HG02571 (cell line): Measurements from ENCODE around the gene CASP9.
"Not testable (repeated sequence)": the region's sequence is repeated elsewhere in the genome, so short reads cannot be mapped to it uniquely, and the experiment has no call there.

Source experiments
- ATAC-seq: cut with Tn5 transposase; IDR thresholded peaks from one replicate; pipeline ENCODE4 v1.9.1; 2021; ENCODE audit warnings: mild to moderate bottlenecking, moderate library complexity; ENCODE audit not compliant: unreplicated experiment

The CASP9 gene

DNA sequence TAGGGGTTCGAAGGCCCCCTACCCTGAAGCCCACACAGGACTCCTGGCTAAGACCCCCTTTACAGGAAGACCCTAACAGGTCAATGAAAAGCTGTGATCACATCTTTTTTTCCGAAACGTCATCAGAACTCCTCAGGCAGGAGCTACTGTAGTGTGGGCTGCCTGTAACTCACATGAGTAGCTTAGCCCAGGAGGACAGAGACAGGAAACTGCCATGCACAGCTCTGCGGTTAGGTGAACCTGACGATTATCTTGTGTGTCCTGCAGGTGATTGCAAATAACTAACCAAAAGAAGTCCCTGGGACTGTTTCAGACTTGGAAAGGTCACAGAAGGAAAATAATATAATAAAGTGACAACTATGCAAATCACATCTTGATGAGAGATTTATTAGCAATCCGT lies 52.3 kb downstream of the CASP9 start:
- not testable (repeated sequence) for ATAC-seq

DNA sequence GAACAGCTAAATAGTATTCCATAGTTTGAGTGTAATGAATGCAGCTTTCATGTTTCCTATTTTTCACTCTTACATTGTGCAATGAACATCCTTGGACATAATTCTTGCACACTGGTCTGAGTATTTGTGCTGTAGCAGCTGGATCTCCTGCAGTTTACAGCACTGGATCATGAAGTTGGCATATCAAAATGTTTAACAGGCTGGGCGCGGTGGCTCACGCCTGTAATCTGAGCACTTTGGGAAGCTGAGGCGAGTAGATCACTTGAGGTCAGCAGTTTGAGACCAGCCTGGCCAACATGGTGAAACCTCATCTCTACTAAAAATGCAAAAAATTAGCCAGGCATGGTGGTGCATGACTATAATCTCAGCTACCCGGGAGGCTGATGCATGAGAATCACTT lies 52.9 kb downstream of the CASP9 start:
- ATAC-seq: not testable (repeated sequence)

DNA sequence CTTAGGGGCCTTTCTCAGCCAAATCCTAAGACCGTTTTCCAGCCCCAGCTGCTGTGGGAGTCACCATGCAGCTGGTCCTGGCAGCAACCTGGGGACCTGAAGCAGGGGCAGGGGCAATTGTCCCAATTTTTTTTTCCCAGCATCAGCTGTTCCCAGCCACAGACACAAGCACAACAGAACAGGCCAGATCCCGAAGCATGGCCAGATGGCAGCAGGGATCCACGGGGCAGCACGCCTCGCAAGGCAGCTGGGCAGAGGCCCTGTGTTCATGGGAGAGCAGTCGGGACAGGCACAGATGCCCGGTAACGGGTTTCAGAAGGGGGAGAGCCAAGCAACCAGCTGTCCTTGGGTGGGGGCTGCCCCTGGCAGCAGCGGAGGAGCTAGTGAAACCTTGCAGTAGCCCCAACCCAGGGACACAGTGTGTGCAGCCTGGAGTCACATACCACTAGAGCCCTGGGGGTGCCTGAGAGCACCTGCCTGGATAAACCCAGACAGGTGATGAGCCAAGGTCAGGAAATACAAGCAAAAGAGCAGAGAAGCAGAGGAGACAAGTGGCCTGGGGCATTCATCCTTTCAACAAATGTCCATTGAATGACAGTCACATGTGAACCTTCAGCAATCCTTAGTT lies 54.1 kb downstream of the CASP9 start:
- not testable (repeated sequence) for ATAC-seq

DNA sequence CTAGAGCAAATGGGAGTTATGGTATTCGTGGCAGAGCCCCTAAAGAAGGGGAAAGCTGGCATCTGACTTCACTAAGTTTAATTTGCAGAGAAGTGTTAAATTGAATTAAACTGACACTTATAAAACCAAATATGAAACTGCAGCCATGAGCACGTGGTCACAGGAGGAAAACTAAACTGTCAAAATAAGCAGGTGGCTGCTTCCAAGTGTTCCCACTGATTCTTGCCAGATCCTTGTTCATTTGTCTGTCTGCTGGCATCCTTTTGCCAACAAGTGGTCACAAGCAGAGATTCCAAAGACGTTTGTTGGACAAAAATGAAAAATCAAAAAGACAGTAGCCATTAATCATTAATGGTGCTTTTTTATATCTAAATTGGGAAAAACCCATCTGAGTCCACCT lies 54.7 kb downstream of the CASP9 start:
- ATAC-seq: no peak

DNA sequence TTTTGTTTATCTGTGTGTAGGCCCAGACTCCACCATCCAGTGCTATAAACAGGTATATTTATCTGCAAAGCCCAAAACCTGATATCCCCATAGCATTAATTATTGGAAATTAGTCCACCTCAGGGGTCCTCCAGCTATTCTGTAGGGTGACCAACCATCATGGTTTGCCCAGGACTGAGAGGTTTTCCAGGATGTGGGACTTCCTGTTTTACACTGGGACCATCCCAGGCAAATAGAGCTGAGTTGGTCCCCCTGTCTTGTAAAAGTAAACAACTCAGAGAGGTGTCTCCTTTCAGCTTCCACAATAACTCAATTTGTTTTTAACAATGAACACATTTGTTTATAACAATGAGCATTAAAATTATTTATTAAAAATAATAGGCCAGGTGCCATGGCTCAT lies 55.9 kb downstream of the CASP9 start:
- no peak for ATAC-seq

DNA sequence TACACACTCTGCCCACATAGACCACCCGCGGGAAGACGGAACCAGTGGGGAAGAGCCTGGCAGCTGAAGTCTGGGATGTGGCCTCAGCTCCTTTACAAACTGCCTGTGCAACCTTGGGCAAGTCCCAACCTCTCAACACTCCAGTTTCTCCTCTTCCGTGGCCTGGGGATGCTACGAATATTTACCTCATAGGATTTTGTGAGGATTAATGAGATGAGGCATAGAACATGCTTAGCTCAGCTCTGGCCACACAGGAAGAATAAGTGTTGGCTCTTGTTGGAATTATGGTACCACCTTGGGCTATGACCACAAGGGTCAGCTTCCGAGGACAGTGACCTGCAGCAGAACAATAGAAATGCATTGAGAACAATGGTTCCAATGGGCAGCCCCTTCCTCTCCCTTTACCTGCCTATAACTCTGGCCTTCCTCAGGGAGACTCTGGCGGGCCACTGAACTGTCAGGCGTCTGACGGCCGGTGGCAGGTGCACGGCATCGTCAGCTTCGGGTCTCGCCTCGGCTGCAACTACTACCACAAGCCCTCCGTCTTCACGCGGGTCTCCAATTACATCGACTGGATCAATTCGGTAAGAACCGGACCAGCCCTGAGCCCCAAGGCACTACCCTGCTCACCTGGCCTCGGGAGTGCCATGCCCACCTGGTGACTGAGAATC lies 56.9 kb downstream of the CASP9 start:
- not testable (repeated sequence) for ATAC-seq

DNA sequence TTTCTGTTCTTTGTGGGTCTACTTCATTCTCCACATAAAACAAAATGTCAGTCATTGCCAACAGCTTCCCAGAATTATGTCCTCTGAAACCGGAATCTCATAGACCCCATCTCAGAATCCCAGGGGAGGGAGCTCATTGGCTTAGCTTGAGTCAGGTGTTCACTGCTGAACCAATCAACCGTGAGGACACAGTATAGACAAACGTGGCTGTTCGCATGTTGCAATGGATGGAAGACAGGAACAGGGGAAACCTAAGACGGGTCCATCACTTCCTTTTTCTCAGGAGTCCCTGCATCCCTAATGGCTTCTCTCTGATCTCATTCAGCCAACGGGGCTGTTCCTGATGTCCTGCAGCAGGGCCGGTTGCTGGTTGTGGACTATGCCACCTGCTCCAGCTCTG lies 58.3 kb downstream of the CASP9 start:
- ATAC-seq: no peak

DNA sequence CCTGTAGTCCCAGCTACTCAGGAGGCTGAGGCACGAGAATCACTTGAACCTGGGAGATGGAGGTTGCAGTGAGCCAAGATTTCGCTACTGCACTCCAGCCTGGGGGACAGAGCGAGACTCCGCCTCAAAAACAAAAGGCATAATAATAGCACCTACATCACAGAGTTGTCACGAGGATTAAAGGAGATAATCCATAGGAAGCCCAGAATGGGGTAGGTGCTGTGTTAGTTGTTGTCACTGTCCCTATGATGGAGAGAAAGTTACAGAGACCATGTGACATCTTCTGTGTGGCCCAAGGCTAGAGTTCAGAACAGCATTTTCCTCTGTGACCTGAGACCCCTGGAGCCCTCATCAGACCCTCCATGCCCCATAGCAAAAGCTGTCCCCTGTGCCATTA lies 60.1 kb downstream of the CASP9 start:
- not testable (repeated sequence) for ATAC-seq

DNA sequence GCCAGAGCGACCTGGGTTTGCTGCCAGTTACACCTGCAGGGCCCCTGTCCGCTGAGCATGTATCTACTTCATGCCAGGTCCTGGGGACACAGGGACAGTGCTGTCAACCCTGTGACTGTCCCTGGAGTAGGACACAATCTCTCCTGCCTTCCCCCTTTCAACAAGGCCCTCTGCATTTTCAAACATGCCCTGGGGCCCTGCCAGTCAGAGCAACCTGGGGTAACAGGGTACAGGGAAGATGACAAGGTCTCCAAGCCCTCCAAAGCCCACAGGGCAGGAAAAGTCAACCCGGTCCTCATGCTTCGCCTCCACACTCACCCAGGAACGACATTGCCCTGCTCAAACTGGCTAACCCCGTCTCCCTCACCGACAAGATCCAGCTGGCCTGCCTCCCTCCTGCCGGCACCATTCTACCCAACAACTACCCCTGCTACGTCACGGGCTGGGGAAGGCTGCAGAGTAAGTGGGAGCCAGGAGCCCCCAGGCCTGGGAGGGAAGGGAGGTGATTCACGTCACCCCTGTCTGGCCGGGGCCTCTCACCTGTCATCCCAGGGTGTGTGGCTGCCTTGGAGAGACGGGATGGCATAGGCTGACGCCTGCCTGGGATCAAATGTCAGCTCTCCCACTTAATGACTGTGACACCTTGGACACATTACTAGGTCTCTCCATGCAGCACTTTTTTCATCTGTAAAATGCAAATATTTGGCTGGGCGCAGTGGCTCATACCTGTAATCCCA lies 60.8 kb downstream of the CASP9 start:
- ATAC-seq: not testable (repeated sequence)

DNA sequence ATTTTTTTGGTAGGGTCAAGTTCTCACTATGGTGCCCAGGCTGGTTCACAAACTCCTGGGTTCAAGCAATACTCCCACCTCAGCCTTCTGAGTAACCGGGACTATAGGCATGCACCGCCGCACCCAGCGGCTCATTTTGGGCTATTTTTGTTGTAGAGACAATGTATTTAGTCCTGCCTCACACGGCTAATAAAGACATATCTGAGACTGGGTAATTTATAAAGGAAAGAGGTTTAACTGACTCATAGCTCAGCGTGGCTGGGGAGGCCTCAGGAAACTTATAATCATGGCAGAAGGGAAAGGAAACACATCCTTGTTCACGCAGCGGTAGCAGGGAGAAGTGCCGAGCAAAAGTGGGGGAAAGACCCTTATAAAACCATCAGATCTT lies 63.3 kb downstream of the CASP9 start:
- no peak for ATAC-seq

DNA sequence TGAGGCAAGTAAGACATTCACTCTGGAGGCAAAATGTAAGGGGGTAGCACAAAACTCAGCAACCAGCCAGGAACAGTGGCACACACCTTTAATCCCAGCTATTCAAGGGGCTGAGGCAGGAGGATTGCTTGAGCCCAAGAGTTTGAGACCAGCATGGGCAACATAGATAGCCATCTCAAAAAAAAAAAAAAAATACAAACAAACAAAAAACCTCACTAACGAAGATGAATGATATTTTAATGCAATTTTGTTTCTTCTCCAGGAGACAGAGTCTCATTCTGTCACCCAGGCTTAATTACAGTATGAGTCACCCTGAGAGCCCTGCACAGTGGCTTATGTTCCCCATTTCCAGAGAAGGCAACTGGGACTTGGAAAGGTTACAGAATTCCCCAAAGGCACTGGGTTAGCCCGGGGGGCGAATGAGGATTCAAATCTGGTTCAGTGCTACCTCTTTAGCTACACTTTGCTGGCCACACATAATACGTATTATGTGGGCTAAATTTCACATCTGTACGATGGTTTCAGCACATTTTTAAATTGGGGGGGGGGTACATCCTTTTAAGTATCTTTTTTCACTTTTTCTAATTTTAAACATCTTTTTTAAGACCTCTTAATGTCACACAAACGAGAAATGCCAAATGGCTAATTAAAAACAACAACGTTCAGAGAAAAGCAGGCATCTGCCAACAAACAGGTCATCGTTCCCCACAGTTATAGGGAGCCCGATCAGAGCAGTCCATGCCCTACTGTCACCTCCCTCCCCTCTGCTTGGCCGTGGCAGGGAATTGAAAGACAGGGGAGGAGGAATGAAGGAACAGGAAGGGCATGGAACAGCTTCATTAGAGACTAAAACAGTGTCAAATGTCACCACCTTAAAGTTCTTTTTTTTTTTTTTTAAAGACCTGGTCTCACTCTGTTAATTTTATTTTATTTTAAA lies 64.0 kb downstream of the CASP9 start:
- no peak for ATAC-seq

DNA sequence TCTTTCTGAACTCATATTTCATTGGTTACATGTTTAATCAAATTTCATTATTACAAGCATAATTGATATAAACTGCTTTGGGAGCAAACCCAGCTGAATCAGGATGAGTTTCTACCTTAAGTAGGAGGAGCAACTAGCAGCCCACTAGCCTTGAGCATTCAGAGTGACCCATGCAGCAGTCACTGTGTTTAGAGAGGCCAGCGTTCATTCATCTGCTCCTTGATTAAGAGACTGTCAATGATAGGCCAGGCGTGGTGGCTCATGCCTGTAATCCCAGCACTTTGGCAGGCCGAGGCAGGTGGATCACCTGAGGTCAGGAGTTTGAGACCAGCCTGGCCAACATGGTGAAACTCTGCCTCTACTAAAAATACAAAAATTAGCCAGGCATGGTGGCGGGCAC lies 65.6 kb downstream of the CASP9 start:
- ATAC-seq: not testable (repeated sequence)

DNA sequence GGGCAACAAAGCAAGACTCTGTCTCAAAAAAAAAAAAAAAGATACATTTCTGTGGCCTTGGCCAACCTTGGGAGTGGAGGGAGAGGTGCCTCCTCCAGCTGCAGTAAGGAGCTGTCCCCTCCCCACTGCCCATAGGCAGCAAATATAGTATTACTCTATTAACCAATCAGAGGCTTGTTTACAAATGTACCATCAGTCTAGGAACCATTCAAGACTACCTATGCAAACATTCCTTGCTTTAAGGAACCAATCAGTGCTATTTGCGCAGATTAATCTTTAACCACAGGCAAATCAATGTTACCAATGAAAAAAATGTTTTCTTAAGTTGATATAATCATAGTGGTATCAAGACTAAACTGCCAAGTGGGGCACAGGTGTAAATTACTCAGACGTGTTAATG lies 66.4 kb downstream of the CASP9 start:
- no peak for ATAC-seq

DNA sequence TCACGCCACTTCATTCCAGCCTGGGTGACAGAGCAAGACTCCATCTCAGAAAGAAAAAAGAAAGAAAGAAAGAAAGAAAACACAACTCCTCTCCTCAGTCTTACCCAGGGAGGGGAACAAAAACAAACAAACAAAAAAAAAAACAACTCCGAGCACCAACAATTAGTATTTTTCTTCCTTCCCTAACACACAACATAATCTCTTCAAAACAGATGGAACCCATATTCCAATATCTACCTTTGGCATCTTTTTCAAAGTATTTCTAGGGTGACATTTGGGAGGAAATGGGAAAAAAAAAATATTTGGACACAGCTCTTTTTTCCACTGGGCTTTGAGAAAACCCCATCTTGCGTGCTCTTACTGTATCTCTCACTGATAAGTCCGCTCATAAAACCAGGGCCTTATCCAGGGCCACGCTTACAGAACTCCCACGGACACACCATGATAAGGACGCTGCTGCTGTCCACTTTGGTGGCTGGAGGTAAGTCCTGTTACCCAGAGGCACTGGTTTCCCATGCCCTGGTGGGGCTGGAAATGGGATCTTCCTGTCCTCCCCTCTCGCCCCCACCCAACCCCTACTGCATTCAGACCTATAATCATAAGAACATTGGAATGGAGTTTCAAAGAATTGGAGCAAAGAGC lies 67.6 kb downstream of the CASP9 start, which contains the start of gene CELA2A:
CELA2A (plus strand) TSS at position 420 of the 642 bp plus-strand sequence; CDS start at position 442, 22 bp downstream.
- no peak for ATAC-seq

DNA sequence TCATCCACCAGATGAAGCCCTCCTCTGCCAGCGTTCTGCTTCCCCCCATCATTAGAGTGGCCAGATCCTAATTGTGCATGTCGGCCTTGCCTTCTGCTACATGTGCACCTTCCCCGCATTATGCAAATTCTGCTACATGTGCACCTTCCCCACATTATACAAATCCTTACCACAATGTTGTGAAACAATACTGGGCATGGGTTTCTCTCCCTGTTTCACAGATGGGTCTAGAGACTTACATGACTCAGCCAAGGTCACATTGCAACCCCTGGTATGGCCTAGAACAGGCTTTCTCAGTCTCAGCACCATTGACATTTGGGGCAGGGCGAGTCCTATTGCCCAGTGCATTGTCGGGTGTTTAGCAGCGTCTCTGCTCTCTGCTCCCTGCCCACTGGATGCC lies 68.5 kb downstream of the CASP9 start:
- no peak for ATAC-seq

DNA sequence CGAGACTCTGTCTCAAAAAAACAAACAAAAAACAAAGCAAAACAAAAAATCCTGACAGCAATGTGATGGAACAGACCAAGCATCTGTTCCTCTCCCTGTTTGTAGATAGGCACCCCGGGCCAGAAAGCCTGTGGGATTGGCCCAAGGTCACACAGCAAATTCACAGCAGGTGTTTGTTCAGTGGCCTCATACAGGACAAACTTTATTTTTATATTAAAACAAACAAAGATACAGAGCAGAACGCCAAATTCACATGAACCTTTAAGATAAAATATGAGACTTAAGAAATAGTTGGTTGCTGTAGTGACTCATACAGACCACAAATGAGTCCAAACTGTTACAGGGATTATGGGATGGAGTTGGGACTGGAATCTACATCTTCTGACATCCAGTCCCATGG lies 69.8 kb downstream of the CASP9 start:
- ATAC-seq: no peak

DNA sequence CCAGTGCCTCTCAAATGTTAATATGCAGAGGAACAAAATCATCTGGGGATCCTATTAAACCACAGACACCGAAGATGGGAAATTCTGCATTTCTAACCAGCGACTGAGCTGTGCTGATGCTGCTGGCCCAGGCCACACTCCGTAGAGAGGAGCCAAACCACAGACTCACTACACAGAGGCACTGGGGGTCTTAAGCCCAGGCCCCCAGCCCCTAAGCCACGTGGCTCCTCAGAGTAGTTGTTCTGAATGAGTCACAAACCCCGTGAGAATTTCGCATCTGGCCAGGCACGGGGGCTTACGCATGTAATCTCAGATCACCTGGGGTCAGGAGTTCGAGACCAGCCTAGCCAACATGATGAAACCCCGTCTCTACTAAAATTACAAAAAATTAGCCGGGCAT lies 70.3 kb downstream of the CASP9 start:
- ATAC-seq: no peak

DNA sequence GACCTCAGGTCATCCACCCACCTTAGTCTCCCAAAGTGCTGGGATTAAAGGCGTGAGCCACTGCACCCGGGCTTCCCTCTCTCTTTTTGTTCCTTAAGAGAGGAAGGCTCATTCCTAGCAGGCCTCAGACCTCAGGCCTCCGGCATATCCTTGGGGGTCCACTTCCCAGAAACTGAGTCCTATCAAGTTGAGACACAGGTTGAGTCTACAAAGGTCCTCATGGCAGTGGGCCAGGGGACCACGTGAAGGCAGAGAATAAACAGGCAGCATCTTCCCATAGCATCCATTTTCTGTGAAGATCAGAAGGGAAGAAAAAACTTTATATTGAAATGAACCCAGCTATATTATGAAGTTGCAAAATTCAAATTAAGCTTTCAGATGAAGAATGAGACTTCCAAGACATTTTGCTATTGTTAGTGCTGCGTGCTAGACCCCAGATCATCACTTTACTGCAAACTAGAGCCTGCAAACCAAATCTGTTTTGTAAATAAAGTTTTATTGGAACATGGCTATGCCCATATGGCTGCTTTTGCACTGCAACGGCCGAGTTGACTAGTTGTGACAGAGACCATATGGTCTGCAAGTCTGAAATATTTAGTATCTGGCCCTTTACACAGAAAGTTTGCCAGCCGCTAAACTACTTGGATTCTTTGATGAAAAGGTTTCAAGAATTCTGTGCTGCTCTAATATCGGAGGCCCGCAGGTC lies 71.0 kb downstream of the CASP9 start:
- ATAC-seq: no peak

DNA sequence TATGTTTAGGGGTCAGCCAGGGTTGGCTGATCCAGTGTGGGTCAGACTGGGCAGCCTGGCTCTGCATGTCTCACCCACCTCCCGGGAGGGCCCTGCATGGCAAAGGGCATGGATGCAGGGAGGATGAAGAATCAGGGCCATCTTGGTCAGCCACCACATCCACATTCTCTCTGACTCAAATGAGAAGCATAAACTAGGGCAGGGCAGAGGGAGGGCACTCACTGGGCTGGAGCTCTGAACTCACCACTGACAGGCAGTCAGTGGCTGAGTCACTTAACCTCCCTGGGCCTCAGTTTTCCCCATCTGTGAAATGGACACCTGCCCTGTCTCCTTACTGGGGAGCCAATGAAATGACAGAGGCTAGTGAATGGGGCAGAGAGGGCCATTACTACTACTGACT lies 71.8 kb downstream of the CASP9 start:
- no peak for ATAC-seq
